NCI-H187 treated with DMSO at 0.1 percent for 48 hours (cell line): ENCODE data around the gene ELAC2.

ENCODE experiments used
- DNase-seq: peaks from one replicate; lab custom pipeline; 2025; lab: John Stamatoyannopoulos, UW

Gene ELAC2

GRCh38 chr17:13017655-13018459, at the start of gene ELAC2:
Gene ELAC2 (minus strand): TSS chr17:13018027. CDS start chr17:13017947, 80 bp downstream.
- peak; percentile 72 for DNase-seq

- DNase-seq: no peak
Measured at GRCh38 chr17:13065032-13065431, 47.2 kb upstream of the ELAC2 start.

- no peak for DNase-seq
Measured at GRCh38 chr17:13055131-13055530, 37.3 kb upstream of the ELAC2 start.

GRCh38 chr17:13054666-13055065, 36.8 kb upstream of the ELAC2 start:
- no peak for DNase-seq

GRCh38 chr17:13051915-13052314, 34.1 kb upstream of the ELAC2 start:
- DNase-seq: no peak

GRCh38 chr17:13047011-13047606, 29.3 kb upstream of the ELAC2 start:
- no peak for DNase-seq

- DNase-seq: no peak
Measured at GRCh38 chr17:13046361-13046760, 28.5 kb upstream of the ELAC2 start.

- DNase-seq: no peak
Measured at GRCh38 chr17:13044572-13045065, 26.8 kb upstream of the ELAC2 start.

GRCh38 chr17:13038931-13039665, 21.3 kb upstream of the ELAC2 start:
- no peak for DNase-seq

GRCh38 chr17:13036751-13037150, 18.9 kb upstream of the ELAC2 start:
- no peak for DNase-seq

GRCh38 chr17:13035420-13035819, 17.6 kb upstream of the ELAC2 start:
- no peak for DNase-seq

- DNase-seq: no peak
Measured at GRCh38 chr17:13031718-13032350, 14.0 kb upstream of the ELAC2 start.

- no peak for DNase-seq
Measured at GRCh38 chr17:13030459-13031300, 12.9 kb upstream of the ELAC2 start.

GRCh38 chr17:13030056-13030455, 12.2 kb upstream of the ELAC2 start:
- DNase-seq: no peak

GRCh38 chr17:13029340-13029739, 11.5 kb upstream of the ELAC2 start:
- DNase-seq: no peak

GRCh38 chr17:13027246-13027645, 9.4 kb upstream of the ELAC2 start:
- no peak for DNase-seq

GRCh38 chr17:13025687-13026086, 7.9 kb upstream of the ELAC2 start:
- DNase-seq: no peak

GRCh38 chr17:13025258-13025627, 7.4 kb upstream of the ELAC2 start:
- DNase-seq: no peak

GRCh38 chr17:13024526-13025257, 6.9 kb upstream of the ELAC2 start:
- no peak for DNase-seq

GRCh38 chr17:13024016-13024415, 6.2 kb upstream of the ELAC2 start:
- no peak for DNase-seq
